Renal cortex interstitium (tissue), 3 donors: ENCODE results near the gene GPSM1. TPM values are rescaled to one million over a fixed set of nuclear protein-coding genes. Genes with fewer than 3 reads are reported as not detected.

Experiments
- polyA plus RNA-seq, 3 donors: library from polyadenylated mRNA; unstranded; fragments of 120-200 nt; gene quantifications; one replicate each; pipeline ENCODE4 v1.2.1, GENCODE V29; 2013; ENCODE audit not compliant: insufficient read length in 3 of 3

The GPSM1 gene
- polyA plus RNA-seq, 3 donors, result 28.2 to 48.1 (median 47.2) TPM

Other genes with a start within 250 kb of the GPSM1 start
- gene NACC2, start 232.2 kb upstream of the GPSM1 start, polyA plus RNA-seq, result 1 to 10 TPM; 7.0 to 9.6 (median 9.4) TPM
- 10 to 100 TPM; 16.2 to 22.9 (median 19.7) TPM for gene TMEM250, start 208.7 kb upstream of the GPSM1 start, polyA plus RNA-seq
- gene LHX3, start 122.4 kb upstream of the GPSM1 start, polyA plus RNA-seq, result not detected
- 10 to 100 TPM; 16.6 to 19.0 (median 18.8) TPM for gene QSOX2, start 81.7 kb upstream of the GPSM1 start, polyA plus RNA-seq
- 1 to 10 TPM; 1.7 to 4.5 (median 2.3) TPM for gene CCDC187, start 23.4 kb upstream of the GPSM1 start, polyA plus RNA-seq
- gene DNLZ, start 36.2 kb downstream of the GPSM1 start, polyA plus RNA-seq, result 10 to 100 TPM; 10.3 to 14.7 (median 14.6) TPM
- 1 to 10 TPM; 1.3 to 3.2 (median 3.0) TPM for gene CARD9, start 46.1 kb downstream of the GPSM1 start, polyA plus RNA-seq
- gene SNAPC4, start 72.6 kb downstream of the GPSM1 start, polyA plus RNA-seq, result 10 to 100 TPM; 10.0 to 14.8 (median 13.6) TPM
- 10 to 100 TPM; 45.3 to 60.6 (median 48.1) TPM for gene ENTR1, start 83.1 kb downstream of the GPSM1 start, polyA plus RNA-seq
- 10 to 100 TPM; 55.7 to 67.3 (median 61.1) TPM for gene PMPCA, start 83.1 kb downstream of the GPSM1 start, polyA plus RNA-seq
- gene INPP5E, start 112.3 kb downstream of the GPSM1 start, polyA plus RNA-seq, result 10 to 100 TPM; 11.6 to 17.0 (median 16.9) TPM
- gene SEC16A, start 155.5 kb downstream of the GPSM1 start, polyA plus RNA-seq, result 10 to 100 TPM; 63.2 to 66.9 (median 63.5) TPM
- gene NOTCH1, start 218.5 kb downstream of the GPSM1 start, polyA plus RNA-seq, result 10 to 100 TPM; 23.6 to 40.9 (median 36.2) TPM